Choroid plexus epithelial cell (primary cell): ENCODE results near the gene PSTPIP1.

Experiments used
- DNase-seq: peaks from one replicate; pipeline ENCODE4 v3.0.0-alpha.2; 2010; ENCODE audit warnings: low read depth
- H3K4me3 ChIP-seq: 2 replicates; pipeline ENCODE4 v1.5.1; 2011; ENCODE audit warnings: low read depth, mild to moderate bottlenecking, control low read depth, low read length, moderate library complexity
- TF ChIP-seq, protein P1 (sequence below): conservative IDR thresholded peaks from 2 replicates; pipeline ENCODE4 v1.5.1; 2011; ENCODE audit warnings: low read depth, mild to moderate bottlenecking, control low read depth, inconsistent platforms, low read length, moderate library complexity

The PSTPIP1 gene

DNA sequence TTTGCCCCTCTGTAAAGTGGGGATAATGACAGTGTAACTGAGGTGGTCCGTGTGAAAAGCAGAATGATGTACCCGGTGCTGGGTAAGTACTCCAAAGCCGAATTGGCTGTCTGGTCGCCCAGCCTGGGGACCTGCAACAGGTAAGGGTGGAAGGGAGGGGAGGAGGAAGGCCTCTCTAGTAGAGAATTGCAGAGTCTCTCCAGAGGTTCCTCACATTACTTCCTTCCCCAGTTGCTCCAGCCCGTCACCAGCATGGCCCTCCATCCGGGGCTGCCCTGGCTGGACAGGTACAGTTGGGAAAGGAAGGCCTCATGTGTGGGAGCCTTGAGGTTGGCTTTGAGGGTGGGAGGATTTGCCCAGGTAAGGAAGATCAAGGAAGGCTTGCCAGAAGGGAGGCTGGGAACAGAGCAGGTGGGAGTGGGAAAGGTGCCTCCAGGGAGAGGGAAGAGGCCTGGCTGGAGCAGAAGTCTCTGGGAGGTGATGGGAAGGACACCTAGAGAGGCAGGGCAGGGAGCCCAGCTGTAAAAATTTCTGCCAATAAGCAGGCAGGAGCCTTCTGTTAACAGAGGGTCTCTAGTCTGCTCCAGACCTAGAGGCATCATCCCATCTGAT, 1.7 kb upstream of the PSTPIP1 start:
- TF ChIP-seq, protein P1, sequence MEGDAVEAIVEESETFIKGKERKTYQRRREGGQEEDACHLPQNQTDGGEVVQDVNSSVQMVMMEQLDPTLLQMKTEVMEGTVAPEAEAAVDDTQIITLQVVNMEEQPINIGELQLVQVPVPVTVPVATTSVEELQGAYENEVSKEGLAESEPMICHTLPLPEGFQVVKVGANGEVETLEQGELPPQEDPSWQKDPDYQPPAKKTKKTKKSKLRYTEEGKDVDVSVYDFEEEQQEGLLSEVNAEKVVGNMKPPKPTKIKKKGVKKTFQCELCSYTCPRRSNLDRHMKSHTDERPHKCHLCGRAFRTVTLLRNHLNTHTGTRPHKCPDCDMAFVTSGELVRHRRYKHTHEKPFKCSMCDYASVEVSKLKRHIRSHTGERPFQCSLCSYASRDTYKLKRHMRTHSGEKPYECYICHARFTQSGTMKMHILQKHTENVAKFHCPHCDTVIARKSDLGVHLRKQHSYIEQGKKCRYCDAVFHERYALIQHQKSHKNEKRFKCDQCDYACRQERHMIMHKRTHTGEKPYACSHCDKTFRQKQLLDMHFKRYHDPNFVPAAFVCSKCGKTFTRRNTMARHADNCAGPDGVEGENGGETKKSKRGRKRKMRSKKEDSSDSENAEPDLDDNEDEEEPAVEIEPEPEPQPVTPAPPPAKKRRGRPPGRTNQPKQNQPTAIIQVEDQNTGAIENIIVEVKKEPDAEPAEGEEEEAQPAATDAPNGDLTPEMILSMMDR, result no peak
- DNase-seq, result no peak
- no peak overlapping the region for H3K4me3 ChIP-seq

DNA sequence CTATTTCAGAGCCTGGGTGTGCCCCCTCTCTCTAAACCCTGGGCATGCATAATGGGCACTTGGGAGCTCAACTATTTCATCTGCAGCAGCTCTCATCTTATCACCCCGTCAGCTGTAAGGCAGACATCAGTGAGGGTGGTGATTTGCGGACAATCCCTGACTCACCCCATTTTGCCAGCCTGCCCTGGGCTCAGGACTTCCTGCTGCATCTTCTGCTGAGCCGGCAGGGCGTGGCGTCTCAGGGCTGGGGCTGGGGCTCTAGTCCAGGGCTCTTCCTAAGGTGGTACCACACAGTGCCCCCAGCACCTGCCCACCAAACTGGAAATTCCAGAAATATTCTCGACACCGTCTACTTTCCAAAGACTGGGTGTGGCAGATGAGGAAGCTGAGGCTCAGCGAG, 925 bp upstream of the PSTPIP1 start:
- no peak for DNase-seq
- no peak overlapping the region for H3K4me3 ChIP-seq
- TF ChIP-seq, protein P1, result no peak

DNA sequence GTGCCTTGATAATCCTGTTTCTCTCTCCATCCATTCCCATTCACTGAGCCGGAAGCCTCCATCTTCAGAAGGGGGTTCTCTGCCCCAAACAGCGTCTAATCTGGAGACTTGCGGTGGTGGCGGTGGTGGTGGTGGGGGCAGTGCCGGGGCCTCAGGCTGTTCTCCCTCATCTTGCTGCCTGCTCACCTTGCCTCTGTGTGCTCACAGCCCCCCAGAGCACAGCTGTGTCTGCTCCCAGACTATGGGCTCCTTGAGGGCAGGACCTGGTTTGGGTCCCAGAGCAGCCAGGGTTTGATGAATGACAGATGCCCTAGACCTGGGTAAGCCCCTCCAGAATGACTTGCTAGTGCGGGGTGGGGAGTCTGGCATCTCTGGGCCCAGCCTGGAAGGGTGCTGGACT, 430 bp upstream of the PSTPIP1 start:
- no peak overlapping the region for H3K4me3 ChIP-seq
- TF ChIP-seq, protein P1, result no peak
- DNase-seq, result no peak

DNA sequence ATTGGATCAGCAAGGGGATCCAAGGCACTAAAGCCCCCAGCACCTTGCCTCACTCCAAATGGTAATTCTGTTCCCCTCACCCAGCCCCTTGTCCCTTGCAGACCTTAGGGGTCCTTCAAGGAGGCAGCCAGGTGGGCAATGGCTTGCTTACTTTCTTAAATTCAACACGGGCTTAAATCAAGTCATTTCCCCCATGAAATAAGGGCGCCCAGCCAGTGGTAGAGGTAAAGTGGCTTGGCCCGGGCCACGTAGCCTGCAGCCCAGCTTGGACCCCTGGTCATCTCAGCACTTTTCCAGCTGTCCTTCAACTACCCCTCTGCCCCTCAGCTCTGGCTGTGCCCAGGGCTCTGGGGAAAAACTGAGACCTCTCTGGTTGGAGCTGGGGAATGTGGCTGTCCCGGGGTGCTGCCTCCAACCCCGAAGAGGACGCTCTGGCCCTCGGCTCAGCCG, 1.2 kb downstream of the PSTPIP1 start:
- TF ChIP-seq, protein P1, result no peak

DNA sequence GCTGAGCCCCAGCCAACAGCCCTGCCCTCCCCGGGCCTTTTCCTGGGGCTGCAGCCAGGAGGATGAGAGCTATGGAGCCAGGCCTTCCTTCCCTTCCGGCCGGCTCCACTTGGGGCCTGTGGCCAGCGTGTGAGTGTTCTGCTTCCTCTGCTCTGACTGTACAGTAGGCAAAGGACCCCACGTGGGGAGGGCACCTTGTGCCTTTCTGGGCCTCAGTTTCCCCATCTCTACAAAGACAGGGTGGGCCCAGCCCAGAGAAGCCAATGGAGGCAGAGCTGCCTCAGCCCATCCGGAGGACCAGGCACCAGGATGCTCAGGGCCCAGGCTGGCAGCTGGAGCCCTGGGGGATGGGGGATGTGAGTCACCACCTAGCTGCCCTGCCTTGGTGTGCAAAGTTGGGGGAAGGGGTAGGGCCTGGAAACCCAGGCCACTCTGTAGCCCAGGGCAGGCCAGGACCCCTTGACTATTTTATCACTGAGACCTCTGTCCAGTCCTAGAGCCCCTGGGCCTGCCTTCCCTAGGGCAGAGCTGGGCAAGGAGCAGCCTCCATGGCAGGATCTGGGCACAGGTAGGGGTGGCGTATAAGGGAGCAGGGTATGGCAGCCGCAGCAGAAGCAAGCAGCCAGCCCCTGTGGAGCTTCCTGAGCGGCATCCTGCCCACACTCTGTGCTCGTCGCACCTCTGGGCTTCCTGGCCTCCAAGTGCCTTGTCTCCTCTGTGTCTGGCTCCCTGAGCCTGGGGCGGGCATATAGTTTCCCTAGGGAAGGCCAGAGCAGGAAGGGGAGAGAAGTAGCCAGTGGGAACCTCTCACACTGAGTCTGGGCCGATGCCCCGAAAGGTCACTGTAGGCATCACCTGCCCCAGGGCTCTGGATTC, 1.8 kb downstream of the PSTPIP1 start:
- DNase-seq, result no peak
- TF ChIP-seq, protein P1, result no peak
- H3K4me3 ChIP-seq, result no peak overlapping the region

More for the DNA sequence above, 1.2 kb downstream of the PSTPIP1 start:
- no peak overlapping the region for H3K4me3 ChIP-seq
- DNase-seq, result no peak

DNA sequence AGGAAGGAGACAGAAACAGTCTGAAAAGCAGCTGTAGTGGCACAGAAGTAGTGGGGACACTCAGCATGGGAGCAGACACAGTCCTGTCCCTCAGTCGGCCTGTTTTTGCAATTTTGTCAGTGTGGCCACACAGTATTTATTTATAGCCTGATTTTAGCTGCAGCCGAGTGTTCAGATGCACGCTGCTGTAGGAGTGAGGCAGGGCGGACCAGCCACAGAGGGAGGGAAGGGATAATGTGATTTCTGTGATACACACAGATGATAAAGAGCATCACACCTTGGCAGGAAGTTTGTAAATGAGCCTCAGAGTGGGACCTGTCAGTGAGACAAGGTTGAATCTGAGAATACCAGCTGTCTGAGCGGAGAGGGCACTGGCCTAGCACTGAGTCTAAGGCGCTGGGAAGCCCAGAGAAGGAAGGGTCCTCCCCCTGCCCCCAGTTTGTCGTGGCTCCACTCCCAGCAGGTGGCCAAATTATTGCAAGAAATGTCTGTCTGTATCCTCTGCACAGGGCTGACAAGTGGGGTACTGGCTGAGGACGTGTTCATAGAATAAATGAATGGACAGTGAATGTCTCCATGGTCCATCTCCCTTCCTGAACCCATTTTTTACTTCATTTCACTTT, 3.8 kb downstream of the PSTPIP1 start:
- no peak for DNase-seq
- TF ChIP-seq, protein P1, result no peak
- H3K4me3 ChIP-seq, result no peak overlapping the region
